ENCODE measurements around the gene LRFN3. TPM values are rescaled to one million over a fixed set of nuclear protein-coding genes. Genes with fewer than 3 reads are reported as not detected.
"Not testable (repeated sequence)": the region's sequence is repeated elsewhere in the genome, so short reads cannot be mapped to it uniquely, and the experiment has no call there.

The LRFN3 gene
- polyA plus RNA-seq, 1 donor = 8.6 TPM

- DNase-seq = no peak
Measured at GRCh38 chr19:35977446-35978222, 41.5 kb downstream of the LRFN3 start.

- no peak for DNase-seq
Measured at GRCh38 chr19:35978271-35978670, 42.1 kb downstream of the LRFN3 start.

GRCh38 chr19:35978832-35979365 is 42.7 kb downstream of the LRFN3 start:
- DNase-seq = no peak

GRCh38 chr19:35980997-35981396 is 44.8 kb downstream of the LRFN3 start:
- DNase-seq = not testable (repeated sequence)

- DNase-seq = no peak
Measured at GRCh38 chr19:35983177-35983576, 47.0 kb downstream of the LRFN3 start.

GRCh38 chr19:35986111-35986510 is 49.9 kb downstream of the LRFN3 start:
- DNase-seq = no peak

GRCh38 chr19:35986664-35987570 is 50.7 kb downstream of the LRFN3 start:
- no peak for DNase-seq

- no peak for DNase-seq
Measured at GRCh38 chr19:35987571-35987896, 51.4 kb downstream of the LRFN3 start.

- no peak for DNase-seq
Measured at GRCh38 chr19:35988824-35989223, 52.6 kb downstream of the LRFN3 start.

GRCh38 chr19:35990156-35990555 is 54.0 kb downstream of the LRFN3 start:
- DNase-seq = no peak

GRCh38 chr19:35990771-35991730 is 54.9 kb downstream of the LRFN3 start:
- DNase-seq = no peak

- no peak for DNase-seq
Measured at GRCh38 chr19:35991731-35992450, 55.7 kb downstream of the LRFN3 start.

- no peak for DNase-seq
Measured at GRCh38 chr19:35992907-35993765, 57.0 kb downstream of the LRFN3 start.

- DNase-seq = no peak
Measured at GRCh38 chr19:35993923-35994598, 57.9 kb downstream of the LRFN3 start.

Other genes starting within 250 kb of the LRFN3 start
- 0.15 TPM for gene ZBTB32, start 231.8 kb upstream of the LRFN3 start, polyA plus RNA-seq (ENCODE audit: insufficient read length)
- 24.6 TPM for gene KMT2B, start 218.4 kb upstream of the LRFN3 start, polyA plus RNA-seq (ENCODE audit: insufficient read length)
- 6.2 TPM for gene IGFLR1, start 193.9 kb upstream of the LRFN3 start, polyA plus RNA-seq (ENCODE audit: insufficient read length)
- 18.2 TPM for gene U2AF1L4, start 191.0 kb upstream of the LRFN3 start, polyA plus RNA-seq (ENCODE audit: insufficient read length)
- gene PSENEN, start 190.7 kb upstream of the LRFN3 start, polyA plus RNA-seq (ENCODE audit: insufficient read length) = 31.7 TPM
- 8.9 TPM for gene LIN37, start 187.8 kb upstream of the LRFN3 start, polyA plus RNA-seq (ENCODE audit: insufficient read length)
- 816 TPM for gene HSPB6, start 179.3 kb upstream of the LRFN3 start, polyA plus RNA-seq (ENCODE audit: insufficient read length)
- gene PROSER3, start 178.2 kb upstream of the LRFN3 start, polyA plus RNA-seq (ENCODE audit: insufficient read length) = 16.3 TPM
- 19.9 TPM for gene ARHGAP33, start 160.8 kb upstream of the LRFN3 start, polyA plus RNA-seq (ENCODE audit: insufficient read length)
- gene PRODH2, start 123.5 kb upstream of the LRFN3 start, polyA plus RNA-seq (ENCODE audit: insufficient read length) = 0.12 TPM
- gene NPHS1, start 83.9 kb upstream of the LRFN3 start, polyA plus RNA-seq (ENCODE audit: insufficient read length) = 0.71 TPM
- 0.31 TPM for gene KIRREL2, start 79.5 kb upstream of the LRFN3 start, polyA plus RNA-seq (ENCODE audit: insufficient read length)
- gene APLP1, start 67.8 kb upstream of the LRFN3 start, polyA plus RNA-seq (ENCODE audit: insufficient read length) = 6.2 TPM
- gene NFKBID, start 35.8 kb upstream of the LRFN3 start, polyA plus RNA-seq (ENCODE audit: insufficient read length) = 2.1 TPM
- 8.3 TPM for gene HCST, start 33.8 kb upstream of the LRFN3 start, polyA plus RNA-seq (ENCODE audit: insufficient read length)
- 25.8 TPM for gene TYROBP, start 28.1 kb upstream of the LRFN3 start, polyA plus RNA-seq (ENCODE audit: insufficient read length)
- gene SDHAF1, start 58.8 kb downstream of the LRFN3 start, polyA plus RNA-seq (ENCODE audit: insufficient read length) = 15.9 TPM
- gene SYNE4, start 72.4 kb downstream of the LRFN3 start, polyA plus RNA-seq (ENCODE audit: insufficient read length) = 0.27 TPM
- gene ALKBH6, start 77.8 kb downstream of the LRFN3 start, polyA plus RNA-seq (ENCODE audit: insufficient read length) = 10.9 TPM
- 19.3 TPM for gene CLIP3, start 96.5 kb downstream of the LRFN3 start, polyA plus RNA-seq (ENCODE audit: insufficient read length)
- 11.2 TPM for gene THAP8, start 117.9 kb downstream of the LRFN3 start, polyA plus RNA-seq (ENCODE audit: insufficient read length)
- 3.1 TPM for gene WDR62, start 118.5 kb downstream of the LRFN3 start, polyA plus RNA-seq (ENCODE audit: insufficient read length)
- gene OVOL3, start 174.8 kb downstream of the LRFN3 start, polyA plus RNA-seq (ENCODE audit: insufficient read length) = not detected
- gene POLR2I, start 178.5 kb downstream of the LRFN3 start, polyA plus RNA-seq (ENCODE audit: insufficient read length) = 55.2 TPM
- 93.2 TPM for gene TBCB, start 179.1 kb downstream of the LRFN3 start, polyA plus RNA-seq (ENCODE audit: insufficient read length)
- 542 TPM for gene CAPNS1, start 203.7 kb downstream of the LRFN3 start, polyA plus RNA-seq (ENCODE audit: insufficient read length)
- gene COX7A1, start 216.1 kb downstream of the LRFN3 start, polyA plus RNA-seq (ENCODE audit: insufficient read length) = 221 TPM